ENCODE data around the gene ARL2. TPM values are rescaled to one million over a fixed set of nuclear protein-coding genes. Genes with fewer than 3 reads are reported as not detected.

ARL2 gene
- total and polyA plus RNA-seq, 2 donors (not counting 3 experiments of a cell fraction or from before 2014, with no cell fraction given) = 109 to 259 TPM

GRCh38 chr11:65064847-65065240 is 50.9 kb downstream of the ARL2 start:
- Histone ChIP-seq H3K36me3 (ENCODE audit: control insufficient read depth in 2 of 2, extremely low read depth in 1 of 2, insufficient read depth in 2 of 2, low read length in 2 of 2) (no peaks in the 10 kb centered on the region), H2AFZ (ENCODE audit: low read depth, low read length) (no peak overlapping the region), H3K4me1 (ENCODE audit: control insufficient read depth, extremely low read depth, insufficient read depth, low read length) (no peaks in the 10 kb centered on the region), H3K4me2 (ENCODE audit: insufficient read depth, low read length) (no peak overlapping the region), H3K4me3 (replicated peaks in 1 of 3; ENCODE audit: insufficient read depth in 1 of 3, low read depth in 1 of 3, low read length in 3 of 3) (no peak overlapping the region), H3K27ac (ENCODE audit: insufficient read depth, low read depth, low read length) (no peak overlapping the region), H3K9me3 (replicated peaks; ENCODE audit: control insufficient read depth, insufficient read depth, low read length) (no peaks in the 10 kb centered on the region), H3K27me3 (ENCODE audit: control insufficient read depth in 2 of 2, insufficient read depth in 2 of 2, low read length in 2 of 2) (no peaks in the 10 kb centered on the region), H4K20me1 (replicated peaks; ENCODE audit: control insufficient read depth, extremely low read depth, insufficient read depth, low read length) (no peaks in the 10 kb centered on the region), H3K9ac (replicated peaks; ENCODE audit: extremely low read depth, insufficient read depth, low read length) (no peak overlapping the region), H3K9me1 (replicated peaks; ENCODE audit: control insufficient read depth, extremely low read depth, insufficient read depth, low read length) (no peaks in the 10 kb centered on the region), H3K79me2 (ENCODE audit: control insufficient read depth, insufficient read depth, low read length) (no peaks in the 10 kb centered on the region)
- CTCF ChIA-PET = interaction anchor here (1.0 to 1.3 kb wide), 2 partner anchors 8 to 18 kb away, joined by 3 read pairs; no protein-coding TSS in a partner anchor
- no peak for TF ChIP-seq MYC (IDR thresholded peaks at IDR 0.05; ENCODE audit: low read depth, low read length)
- no peak for TF ChIP-seq EZH2 (IDR thresholded peaks at IDR 0.05; ENCODE audit: borderline replicate concordance, low read depth, low read length, severe bottlenecking)
- TF ChIP-seq POLR2A (IDR thresholded peaks at IDR 0.05; ENCODE audit: low read depth, low read length) = no peak
- no peak for TF ChIP-seq GATA2 (IDR thresholded peaks at IDR 0.05; ENCODE audit: insufficient read depth, insufficient read length, low read depth, low read length)
- TF ChIP-seq, protein P1, sequence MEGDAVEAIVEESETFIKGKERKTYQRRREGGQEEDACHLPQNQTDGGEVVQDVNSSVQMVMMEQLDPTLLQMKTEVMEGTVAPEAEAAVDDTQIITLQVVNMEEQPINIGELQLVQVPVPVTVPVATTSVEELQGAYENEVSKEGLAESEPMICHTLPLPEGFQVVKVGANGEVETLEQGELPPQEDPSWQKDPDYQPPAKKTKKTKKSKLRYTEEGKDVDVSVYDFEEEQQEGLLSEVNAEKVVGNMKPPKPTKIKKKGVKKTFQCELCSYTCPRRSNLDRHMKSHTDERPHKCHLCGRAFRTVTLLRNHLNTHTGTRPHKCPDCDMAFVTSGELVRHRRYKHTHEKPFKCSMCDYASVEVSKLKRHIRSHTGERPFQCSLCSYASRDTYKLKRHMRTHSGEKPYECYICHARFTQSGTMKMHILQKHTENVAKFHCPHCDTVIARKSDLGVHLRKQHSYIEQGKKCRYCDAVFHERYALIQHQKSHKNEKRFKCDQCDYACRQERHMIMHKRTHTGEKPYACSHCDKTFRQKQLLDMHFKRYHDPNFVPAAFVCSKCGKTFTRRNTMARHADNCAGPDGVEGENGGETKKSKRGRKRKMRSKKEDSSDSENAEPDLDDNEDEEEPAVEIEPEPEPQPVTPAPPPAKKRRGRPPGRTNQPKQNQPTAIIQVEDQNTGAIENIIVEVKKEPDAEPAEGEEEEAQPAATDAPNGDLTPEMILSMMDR (IDR thresholded peaks at IDR 0.05; ENCODE audit: extremely low read depth in 1 of 2, insufficient read depth in 1 of 2, low read depth in 1 of 2, low read length in 2 of 2) = no peak
- no peak for TF ChIP-seq FOS (IDR thresholded peaks at IDR 0.05; ENCODE audit: borderline replicate concordance, insufficient read depth, low read length)
- dilution Hi-C loops (cut with MboI; ENCODE audit: extremely low pct_ligation_motif_present, low sequenced_read_pairs) (no loop called here), intact Hi-C loops (cut with micrococcal nuclease) (no loop called here)
- DNase-seq (ENCODE audit: low read depth, low spot score) = no peak
- FAIRE-seq = no peak
- no TSS peak for BruUV-seq (replicated peaks)
- POLR2A ChIA-PET = interaction anchor here (0.7 kb wide), 1 partner anchor 276 kb away, joined by 4 read pairs; no protein-coding TSS in a partner anchor

DNA sequence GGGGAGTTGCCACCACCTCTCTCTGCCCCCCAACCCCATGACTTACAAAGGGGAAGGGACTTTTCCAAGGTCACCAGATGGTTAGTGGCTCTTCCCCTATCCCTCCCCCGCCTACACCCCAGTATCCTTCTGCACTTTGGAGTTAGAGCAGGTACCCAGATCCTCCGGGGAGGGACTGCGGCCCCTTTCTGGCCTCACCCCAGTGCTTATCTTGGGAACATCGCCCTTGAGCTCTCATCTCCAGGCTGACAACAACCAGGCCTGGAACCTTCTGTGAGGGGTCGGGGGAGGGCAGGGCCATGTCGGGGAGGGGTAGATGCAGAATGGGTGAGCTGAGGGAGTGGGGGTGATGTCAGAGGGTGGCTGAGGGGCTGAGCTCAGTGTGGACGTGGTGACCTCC is 51.9 kb downstream of the ARL2 start:
- H3K9ac ChIP-seq (replicated peaks; ENCODE audit: extremely low read depth, insufficient read depth, low read length) = no peak overlapping the region
- no peaks in the 10 kb centered on the region for H3K4me1 ChIP-seq (ENCODE audit: control insufficient read depth, extremely low read depth, insufficient read depth, low read length)
- no peak for FAIRE-seq
- POLR2A ChIA-PET = interaction anchor here (0.6 kb wide), 1 partner anchor 265 kb away, joined by 12 read pairs; no protein-coding TSS in a partner anchor
- intact Hi-C loops (cut with micrococcal nuclease) = no loop called here
- no peak overlapping the region for H3K4me2 ChIP-seq (ENCODE audit: insufficient read depth, low read length)
- no peak for TF ChIP-seq EZH2 (IDR thresholded peaks at IDR 0.05; ENCODE audit: borderline replicate concordance, low read depth, low read length, severe bottlenecking)
- no peak for TF ChIP-seq POLR2A (IDR thresholded peaks at IDR 0.05; ENCODE audit: low read depth, low read length)
- no peak for TF ChIP-seq FOS (IDR thresholded peaks at IDR 0.05; ENCODE audit: borderline replicate concordance, insufficient read depth, low read length)
- no peak for TF ChIP-seq POLR2AphosphoS5 (IDR thresholded peaks at IDR 0.05; ENCODE audit: insufficient read depth, low read depth, low read length)
- TF ChIP-seq MYC (IDR thresholded peaks at IDR 0.05; ENCODE audit: low read depth, low read length) = no peak
- TF ChIP-seq, protein P1 (IDR thresholded peaks at IDR 0.05; ENCODE audit: extremely low read depth in 1 of 2, insufficient read depth in 1 of 2, low read depth in 1 of 2, low read length in 2 of 2) = no peak
- no peaks in the 10 kb centered on the region for H3K36me3 ChIP-seq (ENCODE audit: control insufficient read depth in 2 of 2, extremely low read depth in 1 of 2, insufficient read depth in 2 of 2, low read length in 2 of 2)
- H3K79me2 ChIP-seq (ENCODE audit: control insufficient read depth, insufficient read depth, low read length) = no peaks in the 10 kb centered on the region
- CTCF ChIA-PET = no interaction called here
- H3K27me3 ChIP-seq (ENCODE audit: control insufficient read depth in 2 of 2, insufficient read depth in 2 of 2, low read length in 2 of 2) = no peaks in the 10 kb centered on the region
- no peak overlapping the region for H3K4me3 ChIP-seq (replicated peaks in 1 of 3; ENCODE audit: insufficient read depth in 1 of 3, low read depth in 1 of 3, low read length in 3 of 3)
- H3K9me1 ChIP-seq (replicated peaks; ENCODE audit: control insufficient read depth, extremely low read depth, insufficient read depth, low read length) = no peaks in the 10 kb centered on the region
- no peaks in the 10 kb centered on the region for H3K9me3 ChIP-seq (replicated peaks; ENCODE audit: control insufficient read depth, insufficient read depth, low read length)
- no peak for DNase-seq (ENCODE audit: low read depth, low spot score)
- dilution Hi-C loops (cut with MboI; ENCODE audit: extremely low pct_ligation_motif_present, low sequenced_read_pairs) = no loop called here
- H4K20me1 ChIP-seq (replicated peaks; ENCODE audit: control insufficient read depth, extremely low read depth, insufficient read depth, low read length) = no peaks in the 10 kb centered on the region
- BruUV-seq (replicated peaks) = no TSS peak
- no peak overlapping the region for H3K27ac ChIP-seq (ENCODE audit: insufficient read depth, low read depth, low read length)
- H2AFZ ChIP-seq (ENCODE audit: low read depth, low read length) = no peak overlapping the region
